GM18909 (cell line): Measurements from ENCODE around the gene ACTA2.
"Not testable (repeated sequence)": the region's sequence is repeated elsewhere in the genome, so short reads cannot be mapped to it uniquely, and the experiment has no call there.

Experiments used
- ATAC-seq: cut with Tn5 transposase; IDR thresholded peaks from one replicate; pipeline ENCODE4 v1.9.1; 2021; ENCODE audit warnings: mild to moderate bottlenecking; ENCODE audit not compliant: unreplicated experiment, poor library complexity

ACTA2 gene

DNA sequence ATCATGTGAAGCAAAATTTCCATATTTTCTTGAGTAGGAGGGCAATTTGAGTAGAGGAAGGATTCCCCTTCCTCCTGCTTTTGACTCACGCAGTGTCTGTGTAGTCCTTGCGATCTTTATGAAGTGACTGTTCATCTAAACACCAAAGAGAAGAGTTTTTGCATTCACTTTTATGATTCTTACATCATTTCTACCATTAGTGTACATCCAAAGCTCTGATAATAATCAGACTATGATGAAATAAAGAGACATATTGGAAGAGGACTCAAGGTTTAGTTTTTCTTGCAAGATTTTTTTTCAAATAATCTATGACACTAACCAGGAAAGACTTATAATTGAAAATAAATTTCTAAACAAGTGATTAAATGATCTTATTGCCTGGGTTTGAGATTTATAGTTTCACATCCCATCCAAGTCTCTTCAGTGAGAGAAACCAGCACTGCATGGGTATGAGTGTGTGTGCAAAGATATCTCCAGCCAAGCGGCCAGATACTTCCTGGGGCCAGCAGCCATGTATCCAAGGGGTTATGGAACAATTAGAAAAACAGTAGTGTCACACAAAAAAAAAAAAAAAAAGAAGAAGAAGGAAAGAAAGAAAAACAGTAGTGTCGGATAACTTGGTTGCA, 2.0 kb upstream of the ACTA2 start:
- ATAC-seq = no peak

DNA sequence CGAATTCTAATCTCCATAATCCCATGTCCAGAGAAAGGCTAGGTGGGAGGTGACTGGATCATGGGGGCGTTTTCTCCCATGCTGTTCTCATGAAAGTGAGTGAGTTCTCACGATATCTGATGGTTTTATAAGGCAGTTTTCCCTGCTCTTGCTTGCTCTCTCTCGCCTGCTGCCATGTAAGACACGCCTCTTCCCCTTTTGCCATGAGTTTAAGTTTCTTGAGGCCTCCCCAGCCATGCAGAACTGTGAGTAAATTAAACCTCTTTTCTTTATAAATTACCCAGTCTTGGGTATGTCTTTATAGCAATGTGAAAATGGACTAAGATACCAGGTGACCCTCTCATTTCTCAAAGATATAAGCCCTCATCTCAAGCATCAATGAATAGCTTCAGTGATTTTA, 1.1 kb upstream of the ACTA2 start:
- ATAC-seq = no peak

- no peak for ATAC-seq
Observed at GRCh38 chr10:88949912-88950837, 2.4 kb downstream of the ACTA2 start.

DNA sequence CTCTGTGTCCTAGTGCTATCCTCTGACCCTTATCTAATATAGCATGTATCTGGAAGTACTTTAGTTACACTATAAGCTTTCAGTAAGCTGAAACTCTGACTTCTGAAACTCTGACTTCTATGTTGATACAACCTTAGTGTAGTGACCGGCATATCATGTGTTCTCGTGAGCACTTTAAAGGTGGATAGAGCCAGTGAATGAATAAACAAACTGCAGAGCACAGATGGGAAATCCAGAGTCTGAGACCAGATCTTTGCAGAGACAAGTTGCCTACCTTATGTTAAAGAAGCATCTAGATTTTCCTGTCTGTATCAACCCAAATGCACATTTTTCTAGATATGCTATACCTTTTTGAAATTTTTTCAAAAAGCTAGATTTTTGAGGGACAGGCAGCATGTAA, 3.5 kb downstream of the ACTA2 start:
- ATAC-seq = no peak

DNA sequence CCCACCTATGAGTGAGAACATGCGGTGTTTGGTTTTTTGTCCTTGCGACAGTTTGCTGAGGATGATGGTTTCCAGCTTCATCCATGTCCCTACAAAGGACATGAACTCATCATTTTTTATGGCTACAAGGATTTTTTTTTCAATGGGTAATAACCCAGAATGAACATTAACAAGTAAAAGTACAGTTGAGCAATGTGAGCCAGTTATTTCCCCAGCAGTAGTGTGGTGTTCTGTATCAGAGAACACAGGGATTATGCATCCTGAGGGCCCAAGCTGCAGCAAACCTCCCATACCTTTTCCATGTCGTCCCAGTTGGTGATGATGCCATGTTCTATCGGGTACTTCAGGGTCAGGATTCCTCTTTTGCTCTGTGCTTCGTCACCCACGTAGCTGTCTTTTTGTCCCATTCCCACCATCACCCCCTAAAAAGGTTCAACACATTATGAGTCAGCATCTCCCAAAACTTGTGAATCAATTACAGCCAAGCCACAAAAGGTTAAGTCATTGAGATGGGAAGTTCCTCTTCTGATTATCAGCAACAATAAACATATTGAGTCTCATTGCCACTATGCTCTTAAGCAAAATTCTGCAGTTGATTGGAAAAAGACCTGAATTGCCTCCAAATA, 5.5 kb downstream of the ACTA2 start:
- no peak for ATAC-seq

GRCh38 chr10:88946200-88946599, 6.4 kb downstream of the ACTA2 start:
- ATAC-seq = no peak

DNA sequence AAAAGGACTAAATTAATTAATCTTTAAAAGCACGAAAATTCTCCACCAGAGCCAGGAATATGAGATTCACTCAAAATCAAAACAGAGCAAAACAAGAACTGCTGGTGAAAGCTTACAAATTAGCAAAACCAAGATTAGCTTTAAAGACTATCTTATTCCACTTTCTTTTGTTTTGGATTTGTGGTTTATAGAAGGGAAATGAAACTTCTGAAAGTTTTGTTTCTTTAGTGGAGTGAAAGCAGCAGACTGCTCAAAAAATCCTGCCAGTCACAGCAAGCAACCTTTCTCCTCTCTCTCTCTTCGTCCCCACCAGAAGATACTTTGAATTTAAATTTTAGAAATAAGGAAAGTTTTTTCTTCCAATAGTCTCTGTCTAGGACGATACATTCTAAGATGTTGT, 7.8 kb downstream of the ACTA2 start:
- ATAC-seq = peak; percentile 47

DNA sequence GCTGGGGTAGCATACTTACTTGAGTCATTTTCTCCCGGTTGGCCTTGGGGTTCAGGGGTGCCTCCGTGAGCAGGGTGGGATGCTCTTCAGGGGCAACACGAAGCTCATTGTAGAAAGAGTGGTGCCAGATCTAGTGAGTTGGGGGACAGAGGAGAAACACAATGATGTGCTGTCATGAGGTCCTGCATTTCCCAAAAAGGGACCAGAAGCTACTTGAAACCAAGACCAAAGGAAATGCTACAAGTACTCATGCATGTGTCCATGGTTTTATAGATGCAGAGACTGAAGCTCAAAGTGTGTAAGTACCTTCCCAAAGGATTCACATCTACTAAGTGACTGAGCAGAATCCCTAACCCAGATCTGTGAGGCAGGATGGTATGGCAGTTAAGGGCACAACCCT, 8.8 kb downstream of the ACTA2 start:
- no peak for ATAC-seq

- ATAC-seq = no peak
Observed at GRCh38 chr10:88941026-88941425, 11.5 kb downstream of the ACTA2 start.

- ATAC-seq = no peak
Observed at GRCh38 chr10:88938938-88939337, 13.6 kb downstream of the ACTA2 start.

- no peak for ATAC-seq
Observed at GRCh38 chr10:88938039-88938438, 14.5 kb downstream of the ACTA2 start.

DNA sequence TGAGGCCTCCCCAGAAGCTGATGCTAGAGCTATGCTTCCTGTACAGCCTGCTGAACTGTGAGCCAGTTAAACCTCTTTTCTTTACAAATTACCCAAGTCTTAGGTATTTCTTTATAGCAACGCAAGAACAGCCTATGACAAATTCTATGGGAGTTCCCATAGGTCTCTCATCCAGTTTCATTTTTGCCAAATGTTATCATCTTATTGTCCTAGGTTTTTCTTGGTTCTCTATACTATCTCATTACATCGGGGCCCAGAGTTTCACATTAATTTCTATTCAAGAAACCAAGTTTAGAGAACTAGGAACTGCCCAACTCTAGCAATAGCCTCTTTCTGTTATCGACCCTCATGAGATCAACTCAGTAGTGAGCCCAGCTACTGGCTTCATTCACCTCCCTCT, 15.9 kb downstream of the ACTA2 start:
- ATAC-seq = no peak

GRCh38 chr10:88934900-88935672, 17.5 kb downstream of the ACTA2 start:
- peak; percentile 45 for ATAC-seq

DNA sequence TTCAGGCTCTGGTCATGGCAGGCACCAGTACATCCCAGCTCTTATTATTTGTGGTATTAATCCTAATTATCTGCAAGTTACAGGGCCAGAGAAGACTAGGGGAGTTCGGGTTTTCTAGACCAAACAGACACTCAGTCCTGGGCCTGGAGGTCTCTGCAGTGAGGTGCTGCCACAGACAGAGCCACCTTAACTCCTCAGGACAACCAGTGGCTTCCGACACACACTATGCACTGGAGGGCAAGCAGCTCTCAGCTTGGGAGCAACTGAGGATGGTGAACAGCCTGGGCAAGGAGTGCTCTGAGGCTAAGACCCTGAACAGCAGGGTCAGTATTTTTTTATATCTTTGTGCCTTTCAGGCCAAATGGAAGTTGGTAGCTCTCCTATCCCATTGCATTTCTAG, 19.0 kb downstream of the ACTA2 start:
- ATAC-seq = no peak

DNA sequence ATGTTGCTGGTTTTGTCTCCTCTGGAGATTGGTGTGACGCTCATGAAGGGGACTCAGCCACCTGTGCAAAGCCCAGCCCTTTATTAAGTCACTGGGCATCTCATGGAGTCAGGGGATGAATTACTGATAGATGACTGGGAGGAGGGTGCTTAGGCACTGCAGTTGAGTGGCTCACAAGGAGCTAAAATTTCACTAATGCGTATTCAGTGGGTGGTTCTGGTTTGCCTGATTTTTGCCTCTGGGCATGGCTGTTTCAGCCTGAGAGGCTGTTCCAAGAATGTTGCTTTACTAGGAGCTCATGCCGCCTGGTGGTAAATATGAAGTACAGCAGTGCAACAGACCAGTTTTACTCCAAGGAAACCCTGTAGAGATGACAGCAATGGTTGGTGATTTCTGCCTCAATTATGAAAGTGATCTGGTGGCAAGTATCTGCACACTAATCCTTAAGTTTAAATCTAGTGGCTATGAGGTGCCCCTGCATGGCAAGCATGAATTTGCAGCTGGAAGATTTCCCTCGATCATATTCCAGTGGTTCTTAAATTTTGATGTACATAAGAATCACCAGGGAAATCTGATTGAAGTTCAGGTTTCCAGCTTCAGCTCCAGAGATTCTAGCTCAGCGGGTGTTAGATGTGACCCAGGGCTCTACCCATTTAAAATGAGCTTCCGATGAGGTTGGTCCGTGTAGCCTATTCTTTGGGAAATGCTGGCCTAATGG, 19.9 kb downstream of the ACTA2 start:
- ATAC-seq = no peak

GRCh38 chr10:88932029-88932428, 20.5 kb downstream of the ACTA2 start:
- not testable (repeated sequence) for ATAC-seq

DNA sequence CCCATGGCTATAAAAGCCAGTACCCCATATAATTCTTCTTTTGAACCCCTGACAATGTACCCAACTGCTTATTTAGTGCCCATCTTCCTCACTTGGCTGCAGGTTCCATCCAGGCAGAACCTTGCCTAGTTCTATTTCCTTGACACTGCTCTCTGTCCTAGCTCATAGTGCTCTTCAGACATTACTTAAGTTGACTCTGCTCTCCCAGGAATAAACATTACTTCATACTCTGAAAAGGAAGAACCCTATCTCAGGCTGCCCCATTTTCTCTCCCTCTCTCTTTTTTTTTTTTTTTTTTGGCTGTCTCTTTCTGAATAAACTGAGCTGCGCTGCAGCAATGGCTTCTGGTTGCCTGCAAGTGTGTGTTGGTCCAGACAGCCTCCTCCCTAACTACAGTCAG, 21.0 kb downstream of the ACTA2 start:
- ATAC-seq = no peak

DNA sequence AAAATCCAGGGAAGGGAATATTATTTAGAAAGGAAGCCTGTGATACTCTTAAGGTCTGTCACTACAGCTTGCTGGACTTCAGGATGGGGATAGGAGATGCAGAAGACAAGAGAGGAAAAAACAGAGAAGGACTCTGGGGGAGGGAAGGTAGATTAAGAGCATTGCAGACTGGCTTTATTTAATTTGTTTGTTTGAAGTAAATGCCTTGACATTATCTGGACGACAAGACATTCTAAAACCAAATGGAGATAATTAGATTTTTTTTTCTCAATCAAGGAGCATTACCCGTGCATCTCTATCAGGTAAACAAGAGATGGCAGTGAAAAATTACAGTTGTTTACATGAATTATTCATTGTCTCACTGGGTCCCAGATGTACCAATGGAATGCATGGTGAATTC, 24.3 kb downstream of the ACTA2 start:
- ATAC-seq = no peak

DNA sequence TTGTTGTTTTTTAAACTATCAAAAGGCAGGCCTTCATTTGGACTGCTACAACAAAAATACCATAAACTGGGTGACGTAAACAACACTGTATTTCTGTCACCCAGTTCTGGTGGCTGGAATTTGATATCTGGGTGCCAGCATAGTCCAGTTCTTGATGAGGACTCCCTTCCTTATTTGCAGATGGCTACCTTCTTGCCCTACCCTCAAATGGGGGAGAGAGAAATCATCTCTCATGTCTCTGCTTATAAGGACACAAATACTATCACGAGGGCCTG, 25.2 kb downstream of the ACTA2 start:
- no peak for ATAC-seq
